ENCODE data around the gene MAGI2. TPM values are rescaled to one million over a fixed set of nuclear protein-coding genes. Genes with fewer than 3 reads are reported as not detected.

Gene MAGI2
- total RNA-seq, 1 experiment from 2014 or later, result 14.3 TPM

- Histone ChIP-seq H3K79me1 (ENCODE audit: insufficient read depth, low read depth, low read length, poor library complexity, severe bottlenecking) (no peaks in the 10 kb centered on the region), H2BK15ac (ENCODE audit: low read depth, low read length) (no peak overlapping the region), H2BK12ac (ENCODE audit: insufficient read length, low read depth, low read length) (no peak overlapping the region), H3K9me3 (ENCODE audit: control insufficient read depth, low read depth, low read length) (no peaks in the 10 kb centered on the region), H2BK5ac (ENCODE audit: insufficient read length, low read length) (no peak overlapping the region), H3K4me2 (ENCODE audit: insufficient read depth, insufficient read length, low read length) (no peak overlapping the region), H4K8ac (replicated peaks; ENCODE audit: insufficient read length, low read depth, low read length) (no peak overlapping the region), H3K56ac (ENCODE audit: insufficient read length, low read depth, low read length) (no peak overlapping the region), H2AK5ac (ENCODE audit: insufficient read length, low read length) (no peak overlapping the region), H2AFZ (ENCODE audit: low read length) (no peak overlapping the region), H3K18ac (ENCODE audit: insufficient read length, low read depth, low read length) (no peak overlapping the region), H4K91ac (ENCODE audit: insufficient read length, low read depth, low read length) (no peak overlapping the region), H3K79me2 (ENCODE audit: insufficient read depth, low read length) (no peaks in the 10 kb centered on the region), H3K27ac (ENCODE audit: insufficient read length, low read depth, low read length) (no peak overlapping the region), H3K9ac (ENCODE audit: extremely low read depth, insufficient read length, low read length) (no peak overlapping the region), H2BK120ac (ENCODE audit: low read depth, low read length, poor library complexity, severe bottlenecking) (no peak overlapping the region), H2BK20ac (ENCODE audit: low read depth, low read length, poor library complexity, severe bottlenecking) (no peak overlapping the region), H3K14ac (ENCODE audit: insufficient read depth, low read length) (no peak overlapping the region), H4K20me1 (ENCODE audit: control insufficient read depth, insufficient read depth, insufficient read length) (no peaks in the 10 kb centered on the region), H3K23ac (ENCODE audit: insufficient read length, low read depth, low read length) (no peak overlapping the region), H4K5ac (ENCODE audit: insufficient read length, low read depth, low read length) (no peak overlapping the region), H3K4me1 (ENCODE audit: insufficient read depth, low read length) (peaks cover 5% of the 10 kb centered on the region), H3K4ac (ENCODE audit: low read depth, low read length) (no peak overlapping the region), H3K27me3 (ENCODE audit: insufficient read depth, low read length) (no peaks in the 10 kb centered on the region), H3T11ph (ENCODE audit: low read length) (no peak overlapping the region), H3K23me2 (ENCODE audit: insufficient read length, low read depth, low read length, poor library complexity, severe bottlenecking) (no peaks in the 10 kb centered on the region)
- no CpG with 5 or more reads among the region's 5 CpGs for WGBS (ENCODE audit: extremely low coverage, insufficient read length, low lambda C conversion rate)
- Mint-ChIP-seq H3K36me3 (ENCODE audit: insufficient read depth in 1 of 3, low read depth in 3 of 3) (peaks cover 0 to 3% (median 0%) of the 10 kb centered on the region in 3 experiments; a peak in 1 of 7 replicates), H3K4me1 (peaks cover 26 to 31% of the 10 kb centered on the region in 2 experiments), H3K4me3 (no peak overlapping the region), H3K9me3 (no peaks in the 10 kb centered on the region), H3K27ac (peak overlapping the region; percentile 1 to 94 (median 50); a peak in 5 of 7 replicates), H3K27me3 (ENCODE audit: low read depth) (no peaks in the 10 kb centered on the region)
- TF ChIP-seq CTCF (conservative IDR thresholded peaks at IDR 0.05), result no peak
- DNase-seq, result no peak
Measured at GRCh38 chr7:78465894-78466293, 987.6 kb downstream of the MAGI2 start.
